ENCODE results near the gene ENAH.

Gene ENAH

GRCh38 chr1:225493591-225494246 is 159.2 kb downstream of the ENAH start:
- no peak for DNase-seq (ENCODE audit: low read depth, low spot score)
- Histone ChIP-seq H3K9ac (ENCODE audit: insufficient read length, low read depth) (no peak overlapping the region), H3K27me3 (ENCODE audit: insufficient read depth, insufficient read length) (no peaks in the 10 kb centered on the region), H3K36me3 (ENCODE audit: insufficient read depth, insufficient read length, low read length) (peaks cover 39% of the 10 kb centered on the region), H3K4me1 (ENCODE audit: insufficient read depth, insufficient read length) (no peaks in the 10 kb centered on the region), H3K4me3 (ENCODE audit: insufficient read length, low read depth) (no peak overlapping the region), H3K9me3 (ENCODE audit: insufficient read depth, low read length) (no peaks in the 10 kb centered on the region)
- TF ChIP-seq SUZ12 (IDR thresholded peaks at IDR 0.05; ENCODE audit: extremely low read depth, insufficient read depth, insufficient read length) (no peak), YY1 (IDR thresholded peaks at IDR 0.05; ENCODE audit: insufficient read depth, insufficient read length) (no peak), ZNF274 (IDR thresholded peaks at IDR 0.05; ENCODE audit: low read depth, low read length) (no peak)

GRCh38 chr1:225488676-225489075 is 164.2 kb downstream of the ENAH start:
- no peak overlapping the region for H3K4me3 ChIP-seq (ENCODE audit: insufficient read length, low read depth)
- H3K36me3 ChIP-seq (ENCODE audit: insufficient read depth, insufficient read length, low read length): peaks cover 3% of the 10 kb centered on the region
- no peak overlapping the region for H3K9ac ChIP-seq (ENCODE audit: insufficient read length, low read depth)
- no peaks in the 10 kb centered on the region for H3K4me1 ChIP-seq (ENCODE audit: insufficient read depth, insufficient read length)
- no peak for TF ChIP-seq SUZ12 (IDR thresholded peaks at IDR 0.05; ENCODE audit: extremely low read depth, insufficient read depth, insufficient read length)
- TF ChIP-seq ZNF274 (IDR thresholded peaks at IDR 0.05; ENCODE audit: low read depth, low read length): no peak
- TF ChIP-seq YY1 (IDR thresholded peaks at IDR 0.05; ENCODE audit: insufficient read depth, insufficient read length): no peak
- DNase-seq (ENCODE audit: low read depth, low spot score): no peak
- no peaks in the 10 kb centered on the region for H3K9me3 ChIP-seq (ENCODE audit: insufficient read depth, low read length)
- H3K27me3 ChIP-seq (ENCODE audit: insufficient read depth, insufficient read length): no peaks in the 10 kb centered on the region

- no peaks in the 10 kb centered on the region for H3K9me3 ChIP-seq (ENCODE audit: insufficient read depth, low read length)
- no peak overlapping the region for H3K4me3 ChIP-seq (ENCODE audit: insufficient read length, low read depth)
- H3K9ac ChIP-seq (ENCODE audit: insufficient read length, low read depth): no peak overlapping the region
- TF ChIP-seq YY1 (IDR thresholded peaks at IDR 0.05; ENCODE audit: insufficient read depth, insufficient read length) (no peak), ZNF274 (IDR thresholded peaks at IDR 0.05; ENCODE audit: low read depth, low read length) (no peak), SUZ12 (IDR thresholded peaks at IDR 0.05; ENCODE audit: extremely low read depth, insufficient read depth, insufficient read length) (no peak)
- H3K36me3 ChIP-seq (ENCODE audit: insufficient read depth, insufficient read length, low read length): no peaks in the 10 kb centered on the region
- H3K4me1 ChIP-seq (ENCODE audit: insufficient read depth, insufficient read length): no peaks in the 10 kb centered on the region
- DNase-seq (ENCODE audit: low read depth, low spot score): no peak
- H3K27me3 ChIP-seq (ENCODE audit: insufficient read depth, insufficient read length): no peaks in the 10 kb centered on the region
Observed at GRCh38 chr1:225486856-225487255, 166.1 kb downstream of the ENAH start.

DNA sequence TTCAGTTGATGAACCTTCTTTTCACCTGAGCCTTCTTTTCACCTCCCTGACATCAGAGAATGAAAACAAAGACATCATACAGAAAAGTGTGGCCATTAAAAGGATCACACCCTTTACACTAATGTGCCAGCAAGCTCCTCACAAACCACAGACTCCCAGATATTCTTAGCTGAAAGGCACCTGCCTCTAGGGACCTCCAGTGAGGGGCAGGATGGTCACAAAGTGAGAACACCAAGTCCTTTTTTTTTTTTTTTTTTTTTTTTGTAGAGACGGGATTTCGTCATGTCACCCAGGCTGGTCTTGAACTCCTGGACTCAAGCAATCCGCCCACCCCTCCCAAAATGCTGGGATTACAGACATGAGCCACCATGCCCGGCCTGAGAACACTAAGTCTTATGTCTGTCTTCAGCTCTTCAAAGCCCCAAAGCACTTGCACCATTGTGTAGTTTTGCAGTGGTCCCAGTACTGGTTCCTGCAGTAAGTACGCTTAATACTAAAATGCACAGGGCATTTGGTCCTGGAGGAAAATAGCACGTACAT is 166.9 kb downstream of the ENAH start:
- TF ChIP-seq SUZ12 (IDR thresholded peaks at IDR 0.05; ENCODE audit: extremely low read depth, insufficient read depth, insufficient read length) (no peak), YY1 (IDR thresholded peaks at IDR 0.05; ENCODE audit: insufficient read depth, insufficient read length) (no peak), ZNF274 (IDR thresholded peaks at IDR 0.05; ENCODE audit: low read depth, low read length) (no peak)

DNA sequence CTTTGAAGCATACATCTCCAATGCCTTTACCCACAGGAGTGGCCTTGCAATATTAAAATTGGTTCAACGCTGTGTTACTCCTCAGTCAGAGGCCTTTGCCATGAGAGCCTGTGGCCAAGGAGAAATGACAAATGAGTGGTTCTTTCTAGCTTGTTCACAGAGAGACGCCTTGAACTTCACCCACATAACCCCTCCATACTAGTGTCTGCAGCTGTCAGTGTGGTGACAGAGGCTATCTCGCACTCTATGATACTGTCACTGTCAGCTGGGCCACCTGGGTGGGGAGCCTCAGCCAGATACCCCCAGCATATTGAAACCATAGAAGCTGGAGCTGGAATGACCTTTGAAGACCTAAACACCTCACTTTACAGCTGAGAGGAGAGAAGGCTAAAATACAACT is 167.7 kb downstream of the ENAH start:
- DNase-seq (ENCODE audit: low read depth, low spot score): no peak
- no peak overlapping the region for H3K9ac ChIP-seq (ENCODE audit: insufficient read length, low read depth)
- no peaks in the 10 kb centered on the region for H3K4me1 ChIP-seq (ENCODE audit: insufficient read depth, insufficient read length)
- no peaks in the 10 kb centered on the region for H3K9me3 ChIP-seq (ENCODE audit: insufficient read depth, low read length)
- no peak overlapping the region for H3K4me3 ChIP-seq (ENCODE audit: insufficient read length, low read depth)
- TF ChIP-seq SUZ12 (IDR thresholded peaks at IDR 0.05; ENCODE audit: extremely low read depth, insufficient read depth, insufficient read length) (no peak), YY1 (IDR thresholded peaks at IDR 0.05; ENCODE audit: insufficient read depth, insufficient read length) (no peak), ZNF274 (IDR thresholded peaks at IDR 0.05; ENCODE audit: low read depth, low read length) (no peak)
- no peaks in the 10 kb centered on the region for H3K27me3 ChIP-seq (ENCODE audit: insufficient read depth, insufficient read length)
- H3K36me3 ChIP-seq (ENCODE audit: insufficient read depth, insufficient read length, low read length): no peaks in the 10 kb centered on the region

More for the DNA sequence above, 166.9 kb downstream of the ENAH start:
- no peak overlapping the region for H3K9ac ChIP-seq (ENCODE audit: insufficient read length, low read depth)
- no peaks in the 10 kb centered on the region for H3K27me3 ChIP-seq (ENCODE audit: insufficient read depth, insufficient read length)
- H3K36me3 ChIP-seq (ENCODE audit: insufficient read depth, insufficient read length, low read length): no peaks in the 10 kb centered on the region
- DNase-seq (ENCODE audit: low read depth, low spot score): no peak
- no peaks in the 10 kb centered on the region for H3K9me3 ChIP-seq (ENCODE audit: insufficient read depth, low read length)
- no peak overlapping the region for H3K4me3 ChIP-seq (ENCODE audit: insufficient read length, low read depth)
- H3K4me1 ChIP-seq (ENCODE audit: insufficient read depth, insufficient read length): no peaks in the 10 kb centered on the region

DNA sequence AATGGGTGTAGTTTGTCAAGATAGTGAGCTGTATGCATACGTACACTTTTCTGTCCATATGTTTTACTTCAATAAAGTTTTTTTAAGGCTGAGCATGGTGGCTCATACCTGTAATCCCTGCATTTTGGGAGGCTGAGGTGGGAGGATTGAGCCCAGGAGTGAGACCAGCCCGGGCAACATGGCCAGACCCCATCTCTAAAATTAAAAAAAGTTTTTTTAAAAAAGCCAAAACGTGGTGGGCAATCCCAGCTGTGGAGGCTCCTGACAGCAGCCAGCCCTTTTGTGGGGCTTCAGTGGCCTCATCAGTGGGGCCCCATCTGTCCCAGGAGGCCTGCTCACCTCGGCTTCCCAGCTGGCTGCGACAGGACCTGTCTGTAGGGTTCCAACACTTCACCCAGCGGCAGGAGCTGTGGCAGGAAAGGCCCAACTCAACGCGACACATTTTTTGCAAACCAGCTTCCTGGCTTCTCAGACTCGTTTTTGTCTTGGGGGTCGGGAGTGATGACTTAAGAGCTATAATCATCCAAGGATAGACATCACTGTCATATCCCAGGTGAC is 168.2 kb downstream of the ENAH start:
- H3K36me3 ChIP-seq (ENCODE audit: insufficient read depth, insufficient read length, low read length): no peaks in the 10 kb centered on the region
- no peaks in the 10 kb centered on the region for H3K27me3 ChIP-seq (ENCODE audit: insufficient read depth, insufficient read length)
- H3K9me3 ChIP-seq (ENCODE audit: insufficient read depth, low read length): no peaks in the 10 kb centered on the region
- no peak for TF ChIP-seq YY1 (IDR thresholded peaks at IDR 0.05; ENCODE audit: insufficient read depth, insufficient read length)
- no peak for TF ChIP-seq SUZ12 (IDR thresholded peaks at IDR 0.05; ENCODE audit: extremely low read depth, insufficient read depth, insufficient read length)
- no peak for TF ChIP-seq ZNF274 (IDR thresholded peaks at IDR 0.05; ENCODE audit: low read depth, low read length)
- no peak overlapping the region for H3K4me3 ChIP-seq (ENCODE audit: insufficient read length, low read depth)
- H3K9ac ChIP-seq (ENCODE audit: insufficient read length, low read depth): no peak overlapping the region
- DNase-seq (ENCODE audit: low read depth, low spot score): no peak
- H3K4me1 ChIP-seq (ENCODE audit: insufficient read depth, insufficient read length): no peaks in the 10 kb centered on the region

GRCh38 chr1:225483818-225484656 is 168.9 kb downstream of the ENAH start:
- TF ChIP-seq ZNF274 (IDR thresholded peaks at IDR 0.05; ENCODE audit: low read depth, low read length) (no peak), SUZ12 (IDR thresholded peaks at IDR 0.05; ENCODE audit: extremely low read depth, insufficient read depth, insufficient read length) (no peak), YY1 (IDR thresholded peaks at IDR 0.05; ENCODE audit: insufficient read depth, insufficient read length) (no peak)

More at GRCh38 chr1:225483818-225484656, 168.9 kb downstream of the ENAH start:
- Histone ChIP-seq H3K9ac (ENCODE audit: insufficient read length, low read depth) (no peak overlapping the region), H3K36me3 (ENCODE audit: insufficient read depth, insufficient read length, low read length) (no peaks in the 10 kb centered on the region), H3K27me3 (ENCODE audit: insufficient read depth, insufficient read length) (no peaks in the 10 kb centered on the region), H3K4me1 (ENCODE audit: insufficient read depth, insufficient read length) (no peaks in the 10 kb centered on the region), H3K4me3 (ENCODE audit: insufficient read length, low read depth) (no peak overlapping the region), H3K9me3 (ENCODE audit: insufficient read depth, low read length) (no peaks in the 10 kb centered on the region)
- DNase-seq (ENCODE audit: low read depth, low spot score): no peak
